ENCODE measurements around the gene KASH5.

KASH5 gene

DNA sequence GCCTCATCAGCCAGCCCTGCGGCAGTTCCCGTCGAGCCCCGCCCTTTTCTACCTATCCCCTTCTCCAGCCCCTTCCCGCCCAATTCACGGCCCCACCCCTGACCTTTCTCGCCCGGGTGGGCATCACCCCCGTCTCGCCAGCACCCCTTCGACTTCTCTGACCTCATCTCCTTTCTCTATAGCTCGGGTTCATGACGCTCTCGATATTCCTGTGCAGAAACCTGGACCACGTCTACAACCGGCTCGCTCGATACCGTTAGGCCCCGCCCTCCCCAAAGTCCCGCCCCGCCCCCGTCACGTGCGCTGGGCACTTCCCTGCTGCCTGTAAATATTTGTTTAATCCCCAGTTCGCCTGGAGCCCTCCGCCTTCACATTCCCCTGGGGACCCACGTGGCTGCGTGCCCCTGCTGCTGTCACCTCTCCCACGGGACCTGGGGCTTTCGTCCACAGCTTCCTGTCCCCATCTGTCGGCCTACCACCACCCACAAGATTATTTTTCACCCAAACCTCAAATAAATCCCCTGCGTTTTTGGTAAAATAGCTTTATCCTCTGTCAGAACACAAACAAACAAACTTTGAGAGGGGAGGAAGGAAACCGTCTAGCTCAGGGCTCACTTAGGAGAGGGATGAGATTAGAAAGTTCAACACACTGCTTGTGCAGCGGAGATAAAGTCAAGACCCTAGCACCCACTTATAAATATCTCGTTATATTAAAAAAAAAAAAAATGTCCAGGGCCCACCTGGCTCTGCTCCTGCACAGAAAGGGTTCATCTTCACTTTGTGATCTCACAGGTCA lies 47.8 kb upstream of the KASH5 start:
- Histone ChIP-seq H3K79me2 (ENCODE audit: insufficient read depth, low read length) (peaks cover 5% of the 10 kb centered on the region; the same call in 1 of the 2 replicates), H2AFZ (ENCODE audit: low read length) (no peak overlapping the region), H3K9me3 (ENCODE audit: low read length) (no peaks in the 10 kb centered on the region), H3K4me1 (ENCODE audit: insufficient read depth, low read length, severe bottlenecking) (peaks cover 55% of the 10 kb centered on the region), H3K4me3 (ENCODE audit: low read depth, low read length, poor library complexity, severe bottlenecking) (peak overlapping the region; percentile 84), H4K20me1 (ENCODE audit: insufficient read depth, low read length) (no peaks in the 10 kb centered on the region), H3F3A (ENCODE audit: insufficient read depth, low read length) (0 out of 2 replicates have a peak, but pooled peaks cover 3% of the 10 kb centered on the region), H3K36me3 (ENCODE audit: insufficient read depth, low read length) (peaks cover 49% of the 10 kb centered on the region), H3K9ac (ENCODE audit: low read length) (peak overlapping the region; percentile 32; the same call in 1 of the 2 replicates), H3K27me3 (ENCODE audit: insufficient read depth, low read length) (no peaks in the 10 kb centered on the region), H3K4me2 (ENCODE audit: low read length) (peak overlapping the region; percentile 78), H3K9me2 (ENCODE audit: low read depth, low read length) (no peaks in the 10 kb centered on the region), H3K27ac (ENCODE audit: low read depth, low read length, poor library complexity, severe bottlenecking) (peak overlapping the region; percentile 89)
- TF ChIP-seq, protein P1, sequence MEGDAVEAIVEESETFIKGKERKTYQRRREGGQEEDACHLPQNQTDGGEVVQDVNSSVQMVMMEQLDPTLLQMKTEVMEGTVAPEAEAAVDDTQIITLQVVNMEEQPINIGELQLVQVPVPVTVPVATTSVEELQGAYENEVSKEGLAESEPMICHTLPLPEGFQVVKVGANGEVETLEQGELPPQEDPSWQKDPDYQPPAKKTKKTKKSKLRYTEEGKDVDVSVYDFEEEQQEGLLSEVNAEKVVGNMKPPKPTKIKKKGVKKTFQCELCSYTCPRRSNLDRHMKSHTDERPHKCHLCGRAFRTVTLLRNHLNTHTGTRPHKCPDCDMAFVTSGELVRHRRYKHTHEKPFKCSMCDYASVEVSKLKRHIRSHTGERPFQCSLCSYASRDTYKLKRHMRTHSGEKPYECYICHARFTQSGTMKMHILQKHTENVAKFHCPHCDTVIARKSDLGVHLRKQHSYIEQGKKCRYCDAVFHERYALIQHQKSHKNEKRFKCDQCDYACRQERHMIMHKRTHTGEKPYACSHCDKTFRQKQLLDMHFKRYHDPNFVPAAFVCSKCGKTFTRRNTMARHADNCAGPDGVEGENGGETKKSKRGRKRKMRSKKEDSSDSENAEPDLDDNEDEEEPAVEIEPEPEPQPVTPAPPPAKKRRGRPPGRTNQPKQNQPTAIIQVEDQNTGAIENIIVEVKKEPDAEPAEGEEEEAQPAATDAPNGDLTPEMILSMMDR (IDR thresholded peaks at IDR 0.05; ENCODE audit: low read length), result no peak
- no peak for TF ChIP-seq EZH2 (IDR thresholded peaks at IDR 0.05; ENCODE audit: borderline replicate concordance, low read length)

DNA sequence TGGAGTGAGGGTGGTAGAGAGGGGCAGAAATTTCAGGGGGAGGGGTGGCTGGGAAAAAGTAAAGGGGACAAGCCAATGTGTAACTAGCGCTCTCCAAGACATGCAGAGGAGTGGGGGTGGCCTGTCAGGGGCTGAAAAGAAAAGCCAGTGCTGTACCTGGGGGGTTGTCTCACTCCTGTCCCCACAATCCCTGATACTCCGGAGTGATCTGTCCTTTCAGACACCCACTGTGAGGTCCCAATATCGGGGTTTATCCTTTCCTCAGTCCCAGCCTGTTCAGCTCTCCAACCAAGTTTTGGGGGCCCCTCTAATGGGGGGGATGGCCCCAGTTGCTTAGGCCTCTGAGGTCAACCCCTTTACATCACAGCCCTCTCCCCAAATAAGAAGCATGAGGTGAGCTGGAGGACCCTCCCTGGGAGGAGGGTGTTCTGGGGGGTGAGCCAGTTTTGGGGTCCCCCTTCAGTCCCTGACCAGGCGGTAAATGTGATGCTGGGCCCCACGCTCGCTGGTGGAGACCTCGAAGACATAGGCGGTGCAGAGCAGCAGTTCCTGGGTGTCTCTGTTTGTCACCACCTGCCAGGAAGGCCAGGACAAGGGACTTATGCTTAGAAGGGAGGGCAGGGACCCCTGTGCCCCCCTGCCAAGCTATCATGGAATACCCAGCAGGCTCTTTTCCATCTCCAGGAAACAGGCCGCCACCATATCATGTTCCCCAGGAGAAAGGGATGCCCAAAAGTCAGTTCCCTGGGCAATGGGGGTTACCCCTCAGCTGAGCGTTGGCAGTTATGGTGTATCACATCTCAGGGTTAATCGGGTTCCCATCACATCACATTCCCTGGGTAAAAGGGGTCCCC lies 47.0 kb upstream of the KASH5 start:
- Histone ChIP-seq H3K4me1 (ENCODE audit: insufficient read depth, low read length, severe bottlenecking) (peaks cover 51% of the 10 kb centered on the region), H3K36me3 (ENCODE audit: insufficient read depth, low read length) (peaks cover 46% of the 10 kb centered on the region), H3K9ac (ENCODE audit: low read length) (peak overlapping the region; percentile 7; the same call in 1 of the 2 replicates), H3K27ac (ENCODE audit: low read depth, low read length, poor library complexity, severe bottlenecking) (peak overlapping the region; percentile 89), H3K4me2 (ENCODE audit: low read length) (peak overlapping the region; percentile 27; the same call in 1 of the 2 replicates), H3K79me2 (ENCODE audit: insufficient read depth, low read length) (peaks cover under 1% of the 10 kb centered on the region; the same call in 1 of the 2 replicates), H4K20me1 (ENCODE audit: insufficient read depth, low read length) (no peaks in the 10 kb centered on the region), H3K9me3 (ENCODE audit: low read length) (no peaks in the 10 kb centered on the region), H3K9me2 (ENCODE audit: low read depth, low read length) (no peaks in the 10 kb centered on the region), H3F3A (ENCODE audit: insufficient read depth, low read length) (0 out of 2 replicates have a peak, but pooled peaks cover 3% of the 10 kb centered on the region), H3K4me3 (ENCODE audit: low read depth, low read length, poor library complexity, severe bottlenecking) (no peak overlapping the region), H3K27me3 (ENCODE audit: insufficient read depth, low read length) (no peaks in the 10 kb centered on the region), H2AFZ (ENCODE audit: low read length) (no peak overlapping the region)
- TF ChIP-seq, protein P1 (IDR thresholded peaks at IDR 0.05; ENCODE audit: low read length), result no peak
- TF ChIP-seq EZH2 (IDR thresholded peaks at IDR 0.05; ENCODE audit: borderline replicate concordance, low read length), result no peak

GRCh38 chr19:49342291-49342721 lies 45.7 kb upstream of the KASH5 start:
- TF ChIP-seq, protein P1 (IDR thresholded peaks at IDR 0.05; ENCODE audit: low read length), result no peak
- TF ChIP-seq EZH2 (IDR thresholded peaks at IDR 0.05; ENCODE audit: borderline replicate concordance, low read length), result no peak
- Histone ChIP-seq H3K27ac (ENCODE audit: low read depth, low read length, poor library complexity, severe bottlenecking) (no peak overlapping the region), H3K4me3 (ENCODE audit: low read depth, low read length, poor library complexity, severe bottlenecking) (no peak overlapping the region), H3K4me2 (ENCODE audit: low read length) (no peak overlapping the region), H3K4me1 (ENCODE audit: insufficient read depth, low read length, severe bottlenecking) (peaks cover 39% of the 10 kb centered on the region), H3K9me3 (ENCODE audit: low read length) (no peaks in the 10 kb centered on the region), H4K20me1 (ENCODE audit: insufficient read depth, low read length) (no peaks in the 10 kb centered on the region), H3F3A (ENCODE audit: insufficient read depth, low read length) (0 out of 2 replicates have a peak, but pooled peaks cover 3% of the 10 kb centered on the region), H3K9me2 (ENCODE audit: low read depth, low read length) (no peaks in the 10 kb centered on the region), H3K27me3 (ENCODE audit: insufficient read depth, low read length) (no peaks in the 10 kb centered on the region), H3K9ac (ENCODE audit: low read length) (no peak overlapping the region), H3K79me2 (ENCODE audit: insufficient read depth, low read length) (no peaks in the 10 kb centered on the region), H3K36me3 (ENCODE audit: insufficient read depth, low read length) (peaks cover 37% of the 10 kb centered on the region), H2AFZ (ENCODE audit: low read length) (no peak overlapping the region)
